K562 (cell line): ENCODE measurements around the gene MYL4. TPM values are rescaled to one million over a fixed set of nuclear protein-coding genes. Genes with fewer than 3 reads are reported as not detected.
A peak's percentile ranks its signal among the peaks of the same experiment; 100 is the strongest.

ENCODE experiments used
- ASH1L ChIP-seq: fragments of 450-650 bp; IDR thresholded peaks from 2 replicates; pipeline ENCODE4 v1.6.1; 2018; ENCODE audit warnings: borderline replicate concordance, mild to moderate bottlenecking, low read depth; ENCODE audit not compliant: partially characterized antibody
- BRD9 ChIP-seq: fragments of 450-650 bp; IDR thresholded peaks from 2 replicates; pipeline ENCODE4 v1.6.1; 2018; ENCODE audit warnings: low read depth; ENCODE audit not compliant: partially characterized antibody
- CTCFL ChIP-seq: IDR thresholded peaks from 2 replicates; pipeline ENCODE4 v1.6.1; 2011; ENCODE audit warnings: borderline replicate concordance, low read depth, mild to moderate bottlenecking, moderate library complexity, low read length; ENCODE audit not compliant: insufficient read depth, poor library complexity, severe bottlenecking
- ETV1 ChIP-seq: fragments of 450-650 bp; conservative IDR thresholded peaks from 2 replicates; pipeline ENCODE4 v1.6.1; 2016; ENCODE audit warnings: missing genetic modification characterization, control low read depth, low read depth, missing compliant biosample characterization
- GABPB2 ChIP-seq: fragments of 250-450 bp; sonication (Bioruptor Pico); conservative IDR thresholded peaks from 2 replicates; pipeline ENCODE4 v1.5.1; 2021; ENCODE audit warnings: mild to moderate bottlenecking
- HNRNPH1 ChIP-seq: fragments of 200-400 bp; formaldehyde crosslinking; optimal IDR thresholded peaks from 2 replicates; pipeline ENCODE3; 2017; ENCODE audit warnings: low read depth, mild to moderate bottlenecking, low read length, moderate library complexity
- KLF16 ChIP-seq: IDR thresholded peaks from 2 replicates; pipeline ENCODE4 v1.6.1; 2016; ENCODE audit warnings: antibody characterized with exemption
- MLLT1 ChIP-seq, 2 experiments: fragments of 450-650 bp; IDR thresholded peaks; 2 replicates each; pipeline ENCODE4 v1.6.1; 2016
- NCOA1 ChIP-seq: fragments of 450-650 bp; IDR thresholded peaks from 2 replicates; pipeline ENCODE4 v1.6.1; 2016; ENCODE audit warnings: low read depth
- NFYB ChIP-seq: IDR thresholded peaks from 2 replicates; pipeline ENCODE4 v1.6.1; 2011; ENCODE audit warnings: mild to moderate bottlenecking, moderate library complexity; ENCODE audit not compliant: insufficient read length; ENCODE audit errors: extremely low read depth
- RAD51 ChIP-seq: fragments of 450-650 bp; IDR thresholded peaks from 2 replicates; pipeline ENCODE4 v1.7.1; 2016; ENCODE audit warnings: low read depth, mild to moderate bottlenecking, borderline replicate concordance
- SMARCC2 ChIP-seq: fragments of 450-650 bp; IDR thresholded peaks from 2 replicates; pipeline ENCODE4 v1.6.1; 2017; ENCODE audit warnings: antibody characterized with exemption, moderate library complexity, mild to moderate bottlenecking, low read depth
- SRF ChIP-seq, 2 experiments: fragments of 250-450, 450-650 bp in 1 of 2; sonication (Bioruptor Pico) in 1 of 2; sonication (generic) in 1 of 2; formaldehyde crosslinking; IDR thresholded peaks; 2 replicates each; pipeline versions ENCODE4 v1.5.0 to v1.5.1; 2020 to 2022; ENCODE audit warnings: mild to moderate bottlenecking in 1 of 2, missing genetic modification reagents in 1 of 2
- TCF7L2 ChIP-seq: fragments of 150-350 bp; IDR thresholded peaks from 2 replicates; pipeline ENCODE4 v1.6.1; 2016; ENCODE audit warnings: low read depth, mild to moderate bottlenecking, low read length, moderate library complexity
- TCFL5 ChIP-seq: fragments of 250-450 bp; sonication (Bioruptor Pico); conservative IDR thresholded peaks from 2 replicates; pipeline ENCODE4 v1.6.1; 2021; ENCODE audit warnings: mild to moderate bottlenecking, moderate library complexity, matching md5 sums
- TRIM28 ChIP-seq: fragments of 450-650 bp; IDR thresholded peaks from 2 replicates; pipeline ENCODE4 v1.6.1; 2017
- XRCC4 ChIP-seq: IDR thresholded peaks from one replicate; pipeline ENCODE4 v1.6.1; 2011; ENCODE audit not compliant: insufficient read depth, insufficient read length; ENCODE audit errors: extremely low read depth
- YBX1 ChIP-seq: fragments of 450-650 bp; IDR thresholded peaks from 2 replicates; pipeline ENCODE4 v1.7.1; 2016; ENCODE audit warnings: mild to moderate bottlenecking
- ZNF197 ChIP-seq: fragments of 200-800 bp; sonication (Bioruptor generic); IDR thresholded peaks from 2 replicates; pipeline ENCODE4 v1.6.1; 2016; ENCODE audit warnings: low read depth, missing genetic modification characterization, missing compliant biosample characterization
- ZNF217 ChIP-seq: sonication (generic); formaldehyde crosslinking; IDR thresholded peaks from 2 replicates; pipeline ENCODE4 v1.8.0; 2022; ENCODE audit warnings: mild to moderate bottlenecking, missing genetic modification reagents
- ZNF583 ChIP-seq: fragments of 250-450 bp; sonication (Bioruptor Pico); IDR thresholded peaks from 2 replicates; pipeline ENCODE4 v1.4.0; 2020
- polyA plus RNA-seq, 8 experiments: library from polyadenylated mRNA; depleted of rRNA in 4 of 8; stranded (reverse) in 5 of 8; unstranded in 3 of 8; fragments of >200 nt; fragmentation: Nextera tagmentation in 2 of 8; fragmentation: Illumina TruSeq in 1 of 8; extraction: Ambion mirVana in 2 of 8; extraction: Trizol in 1 of 8; gene quantifications; 2 replicates each; pipeline versions ENCODE4 v1.2.1 to v1.2.3, GENCODE V29; 2011 to 2014; ENCODE audit warnings: inconsistent platforms in 1 of 8, missing spikeins in 1 of 8
- total RNA-seq, 7 experiments: library from RNA; depleted of rRNA in 6 of 7; stranded (reverse); fragments of >200 nt in 6 of 7; fragmentation: Illumina TruSeq in 2 of 7; extraction: Trizol in 2 of 7; gene quantifications; 2 replicates each; pipeline versions ENCODE4 v1.2.1 to v1.2.3, GENCODE V29; 2011 to 2021; ENCODE audit warnings: low replicate concordance in 1 of 7

The MYL4 gene
- total and polyA plus RNA-seq, 9 of the 15 experiments (the other 6 are each of a cell fraction or from before 2014, with no cell fraction given), result 117 to 423 (median 221) TPM

- no peak for TF ChIP-seq TCFL5 (CRISPR knock-in tag)
- TF ChIP-seq ZNF217 (CRISPR knock-in tag), result no peak
- no peak for TF ChIP-seq ZNF583 (CRISPR knock-in tag)
- TF ChIP-seq YBX1, result no peak
- no peak for TF ChIP-seq ASH1L
- no peak for TF ChIP-seq ZNF197 (CRISPR knock-in tag)
- no peak for TF ChIP-seq TCF7L2
- TF ChIP-seq GABPB2, result peak; percentile 62; the same call in 1 of the 2 replicates
- no peak for TF ChIP-seq SMARCC2
- no peak for TF ChIP-seq XRCC4
- TF ChIP-seq MLLT1 (IDR thresholded peaks at IDR 0.05), result peak; percentile 74 to 84; a peak in 2 of 4 replicates
- TF ChIP-seq ETV1 (tag), result 0 out of 2 replicates have a peak, but pooled peaks have one; percentile 34
- peak in 1 of 2 experiments; percentile 56; a peak in 2 of 4 replicates for TF ChIP-seq SRF (CRISPR knock-in tag; IDR thresholded peaks at IDR 0.05)
- TF ChIP-seq HNRNPH1, result no peak
- TF ChIP-seq TRIM28, result no peak
- peak; percentile 88 for TF ChIP-seq BRD9
- TF ChIP-seq CTCFL, result no peak
- TF ChIP-seq NCOA1, result no peak
- TF ChIP-seq RAD51, result no peak
- no peak for TF ChIP-seq KLF16
- no peak for TF ChIP-seq NFYB
These were observed 20.0 kb upstream of the MYL4 start, which contains the start of gene CDC27 (continued) for GRCh38 chr17:47188876-47189731.
